ENCODE results near the gene BDH1. TPM values are rescaled to one million over a fixed set of nuclear protein-coding genes. Genes with fewer than 3 reads are reported as not detected.

BDH1 gene
- total and polyA plus RNA-seq, 3 donors from 2014 or later, result 12.8 to 22.4 (median 14.4) TPM

DNA sequence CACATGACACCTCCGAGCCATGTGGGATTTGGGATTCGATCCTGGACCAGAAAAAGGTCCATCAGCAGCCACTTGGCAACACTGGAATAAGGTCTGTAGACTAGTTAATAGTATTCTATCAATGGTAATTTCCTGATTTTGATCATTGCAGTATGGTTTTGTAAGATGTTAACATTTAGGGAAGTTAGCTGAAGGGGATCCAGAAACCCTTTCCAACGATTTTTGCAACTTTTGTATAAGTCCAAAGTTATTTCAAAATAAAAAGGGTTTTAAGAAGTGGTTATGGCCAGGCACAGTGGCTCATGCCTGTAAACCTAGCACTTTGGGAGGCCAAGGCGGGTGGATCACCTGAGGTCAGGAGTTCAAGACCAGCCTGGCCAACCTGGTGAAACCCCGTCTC is 10.2 kb downstream of the BDH1 start:
- no peak for TF ChIP-seq POLR2A (IDR thresholded peaks at IDR 0.05)
- WGBS, 2 donors, result 82 to 84% methylated on average over 5 of the region's 5 CpGs
- Histone ChIP-seq H3K4me1 (peaks cover 2% of the 10 kb centered on the region), H3K4me3 (no peak overlapping the region), H3K27ac (no peak overlapping the region), H3K27me3 (no peaks in the 10 kb centered on the region), H3K36me3 (ENCODE audit: low read depth, missing control alignments) (no peaks in the 10 kb centered on the region), H3K9me3 (no peaks in the 10 kb centered on the region)
- no peak for DNase-seq
- intact Hi-C loops (cut with DNase I; ENCODE audit: low total_unique reads), result no loop called here

GRCh38 chr3:197545101-197545500 is 10.7 kb downstream of the BDH1 start:
- no peak for DNase-seq
- H3K9me3 ChIP-seq, result no peaks in the 10 kb centered on the region
- no peaks in the 10 kb centered on the region for H3K36me3 ChIP-seq (ENCODE audit: low read depth, missing control alignments)
- TF ChIP-seq CTCF (IDR thresholded peaks at IDR 0.05), result no peak
- no peak for TF ChIP-seq POLR2A (IDR thresholded peaks at IDR 0.05)
- H3K4me3 ChIP-seq, result no peak overlapping the region
- no peaks in the 10 kb centered on the region for H3K27me3 ChIP-seq
- H3K27ac ChIP-seq, result no peak overlapping the region
- peaks cover 2% of the 10 kb centered on the region for H3K4me1 ChIP-seq
- 73 to 74% methylated on average over 9 of the region's 9 CpGs for WGBS, 2 donors
- intact Hi-C loops (cut with DNase I; ENCODE audit: low total_unique reads), result no loop called here

GRCh38 chr3:197542741-197543454 is 12.9 kb downstream of the BDH1 start:
- Histone ChIP-seq H3K36me3 (ENCODE audit: low read depth, missing control alignments) (no peaks in the 10 kb centered on the region), H3K27ac (no peak overlapping the region), H3K27me3 (no peaks in the 10 kb centered on the region), H3K4me3 (no peak overlapping the region), H3K4me1 (no peaks in the 10 kb centered on the region), H3K9me3 (no peaks in the 10 kb centered on the region)
- intact Hi-C loops (cut with DNase I; ENCODE audit: low total_unique reads), result no loop called here
- TF ChIP-seq POLR2A (IDR thresholded peaks at IDR 0.05) (no peak), CTCF (IDR thresholded peaks at IDR 0.05) (no peak)
- WGBS, 2 donors, result 65 to 81% methylated on average over 15 to 18 of the region's 18 CpGs
- DNase-seq, result no peak

DNA sequence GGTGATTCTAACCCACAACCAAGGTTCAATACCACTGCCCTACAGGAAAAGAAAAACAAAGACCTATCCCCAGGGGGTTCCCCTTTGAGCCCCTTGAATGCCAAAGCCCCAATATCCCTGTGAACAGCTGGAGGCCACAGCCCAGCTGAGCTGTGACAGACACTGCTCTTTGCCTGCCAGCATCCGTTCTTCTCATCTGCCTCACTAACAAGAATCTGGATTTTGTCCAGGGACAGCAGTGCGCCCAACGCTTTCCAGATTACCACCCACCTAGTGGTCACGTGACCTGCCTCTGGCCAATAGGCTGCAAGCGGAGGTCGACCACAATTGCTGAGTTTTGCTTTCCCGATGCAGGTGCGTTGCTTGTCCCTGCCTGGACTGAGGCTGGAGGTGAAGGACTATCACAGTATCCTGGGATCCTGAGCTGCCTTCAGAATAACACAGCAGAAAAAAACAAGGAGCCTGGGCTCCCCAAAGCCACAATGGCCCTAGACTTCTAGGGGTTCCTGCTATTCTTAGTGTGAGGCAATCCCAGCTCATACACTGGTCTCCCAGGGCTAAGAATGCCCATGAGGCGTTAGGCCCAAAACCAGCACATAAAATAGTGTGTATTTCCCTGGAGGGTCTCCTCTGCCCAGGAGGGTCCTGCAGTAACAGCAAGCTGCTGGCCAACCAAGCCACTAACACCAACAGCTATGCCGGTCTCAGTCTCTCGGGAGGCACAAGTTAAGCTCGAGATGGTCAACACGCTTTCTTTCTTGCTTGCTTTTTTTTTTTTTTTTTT is 13.8 kb downstream of the BDH1 start:
- peak overlapping the region in 1 of 2 donors; percentile 34 for H3K4me3 ChIP-seq
- no peak overlapping the region for H3K27ac ChIP-seq
- H3K27me3 ChIP-seq, result no peaks in the 10 kb centered on the region
- H3K9me3 ChIP-seq, result no peaks in the 10 kb centered on the region
- no peaks in the 10 kb centered on the region for H3K4me1 ChIP-seq
- DNase-seq, result peak; percentile 88
- H3K36me3 ChIP-seq (ENCODE audit: low read depth, missing control alignments), result no peaks in the 10 kb centered on the region
- intact Hi-C loops (cut with DNase I; ENCODE audit: low total_unique reads), result no loop called here
- WGBS, 2 donors, result 34 to 36% methylated on average over 8 to 13 of the region's 13 CpGs
- TF ChIP-seq POLR2A (IDR thresholded peaks at IDR 0.05) (no peak), CTCF (IDR thresholded peaks at IDR 0.05) (no peak)

DNA sequence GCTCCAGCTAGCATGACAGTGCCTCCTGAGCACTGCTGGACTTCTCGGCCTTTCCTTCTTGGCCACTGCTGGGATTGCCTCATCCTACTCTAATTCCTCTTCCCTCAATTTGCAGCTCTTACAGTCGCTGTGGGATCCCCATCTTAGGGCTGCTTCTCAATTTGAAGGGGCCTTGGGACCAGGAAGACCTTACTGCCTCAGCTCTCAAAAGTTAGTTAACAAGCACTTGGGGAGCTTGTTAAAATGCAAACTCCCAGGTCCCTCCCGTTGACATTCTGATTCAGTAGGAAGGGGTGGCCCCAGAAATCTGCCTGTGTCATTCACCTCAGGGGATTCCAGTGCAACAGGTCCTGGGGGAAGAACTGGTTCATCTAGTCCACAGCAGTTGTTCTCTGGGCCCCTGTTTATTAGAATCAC is 14.8 kb downstream of the BDH1 start:
- 65 to 80% methylated on average over 3 of the region's 3 CpGs for WGBS, 2 donors
- intact Hi-C loops (cut with DNase I; ENCODE audit: low total_unique reads), result no loop called here
- Histone ChIP-seq H3K36me3 (ENCODE audit: low read depth, missing control alignments) (no peaks in the 10 kb centered on the region), H3K27me3 (no peaks in the 10 kb centered on the region), H3K4me1 (no peaks in the 10 kb centered on the region), H3K4me3 (no peak overlapping the region), H3K27ac (no peak overlapping the region), H3K9me3 (no peaks in the 10 kb centered on the region)
- TF ChIP-seq CTCF (IDR thresholded peaks at IDR 0.05) (no peak), POLR2A (IDR thresholded peaks at IDR 0.05) (no peak)
- no peak for DNase-seq

All from testis (tissue), 3 donors.